HFF-Myc (cell line): ENCODE measurements around the gene SCFD2.

ENCODE experiments used
- DNase-seq: peaks from one replicate; pipeline ENCODE4 v3.0.0-alpha.2; 2011; ENCODE audit warnings: low read depth; ENCODE audit errors: extremely low read depth
- H3K4me3 ChIP-seq: replicated peaks from 2 replicates; pipeline ENCODE4 v1.5.1; 2011; ENCODE audit warnings: low read depth, mild to moderate bottlenecking, control low read depth, low read length
- TF ChIP-seq, protein P1 (sequence below): IDR thresholded peaks from 2 replicates; pipeline ENCODE4 v1.5.1; 2012; ENCODE audit warnings: mild to moderate bottlenecking, low read depth, low read length, control low read depth; ENCODE audit errors: missing control alignments

Gene SCFD2

DNA sequence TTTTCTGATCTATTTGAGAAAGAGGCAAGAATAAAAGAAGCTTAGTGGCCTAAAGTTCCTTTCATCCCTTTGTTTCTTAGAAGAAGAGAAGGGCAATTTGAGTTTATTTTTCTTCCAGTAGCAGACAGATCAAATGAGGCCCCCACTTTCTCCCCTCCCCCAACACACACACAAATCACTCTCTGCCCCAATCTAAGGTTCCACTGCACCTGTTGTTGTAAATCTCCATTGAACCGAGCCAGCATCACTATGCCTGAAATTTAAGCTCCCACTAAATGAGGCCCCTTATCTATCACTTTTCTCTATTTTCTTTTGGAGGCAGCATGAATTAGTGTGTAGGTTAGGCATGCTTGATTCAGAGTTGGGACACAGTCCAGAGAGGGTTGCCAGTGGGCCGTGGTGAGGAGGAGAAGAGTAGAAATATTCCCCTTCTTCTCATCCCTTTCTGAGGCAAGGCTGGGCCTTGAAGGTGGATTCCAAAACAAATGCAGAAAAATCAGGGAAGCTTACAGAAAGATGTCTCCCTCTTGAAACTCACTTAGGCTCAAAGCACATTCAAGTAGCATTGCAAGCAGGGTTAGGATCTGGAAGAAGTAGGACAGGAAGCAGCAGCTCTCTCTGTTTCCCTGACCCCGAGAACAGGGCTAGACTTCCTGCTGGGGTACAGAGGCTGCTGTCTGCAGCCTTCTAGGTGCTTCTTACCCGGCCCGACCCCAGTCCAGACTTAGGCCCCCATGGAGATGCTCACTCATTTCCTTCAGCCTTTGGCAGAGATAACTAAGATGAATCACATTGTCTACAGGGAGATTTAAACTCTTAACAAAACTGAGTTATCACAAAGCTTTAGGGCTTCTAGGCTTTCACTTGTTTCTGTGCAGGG is 433.0 kb downstream of the SCFD2 start:
- H3K4me3 ChIP-seq = no peak overlapping the region
- TF ChIP-seq, protein P1, sequence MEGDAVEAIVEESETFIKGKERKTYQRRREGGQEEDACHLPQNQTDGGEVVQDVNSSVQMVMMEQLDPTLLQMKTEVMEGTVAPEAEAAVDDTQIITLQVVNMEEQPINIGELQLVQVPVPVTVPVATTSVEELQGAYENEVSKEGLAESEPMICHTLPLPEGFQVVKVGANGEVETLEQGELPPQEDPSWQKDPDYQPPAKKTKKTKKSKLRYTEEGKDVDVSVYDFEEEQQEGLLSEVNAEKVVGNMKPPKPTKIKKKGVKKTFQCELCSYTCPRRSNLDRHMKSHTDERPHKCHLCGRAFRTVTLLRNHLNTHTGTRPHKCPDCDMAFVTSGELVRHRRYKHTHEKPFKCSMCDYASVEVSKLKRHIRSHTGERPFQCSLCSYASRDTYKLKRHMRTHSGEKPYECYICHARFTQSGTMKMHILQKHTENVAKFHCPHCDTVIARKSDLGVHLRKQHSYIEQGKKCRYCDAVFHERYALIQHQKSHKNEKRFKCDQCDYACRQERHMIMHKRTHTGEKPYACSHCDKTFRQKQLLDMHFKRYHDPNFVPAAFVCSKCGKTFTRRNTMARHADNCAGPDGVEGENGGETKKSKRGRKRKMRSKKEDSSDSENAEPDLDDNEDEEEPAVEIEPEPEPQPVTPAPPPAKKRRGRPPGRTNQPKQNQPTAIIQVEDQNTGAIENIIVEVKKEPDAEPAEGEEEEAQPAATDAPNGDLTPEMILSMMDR = no peak
- no peak for DNase-seq

DNA sequence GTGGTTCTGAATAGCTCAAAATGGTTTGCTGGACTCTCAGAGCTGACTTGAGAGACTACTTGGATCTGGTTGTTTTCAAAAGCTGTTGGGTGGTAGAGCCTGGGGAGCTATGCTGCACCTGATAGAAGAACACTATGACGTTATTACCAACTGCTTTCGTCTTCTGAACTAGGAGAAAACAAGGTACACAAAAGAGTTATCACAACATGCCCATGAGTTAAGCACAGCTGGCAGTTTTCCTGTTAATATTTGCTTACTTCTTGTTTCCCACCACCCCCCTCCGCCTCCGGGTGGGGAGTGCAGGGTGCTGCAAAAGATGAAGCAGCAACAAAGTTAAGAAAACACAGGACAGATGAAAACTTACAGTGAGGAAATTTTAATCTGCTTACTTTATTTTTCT is 434.6 kb downstream of the SCFD2 start:
- DNase-seq = no peak
- no peak overlapping the region for H3K4me3 ChIP-seq
- TF ChIP-seq, protein P1 = no peak

DNA sequence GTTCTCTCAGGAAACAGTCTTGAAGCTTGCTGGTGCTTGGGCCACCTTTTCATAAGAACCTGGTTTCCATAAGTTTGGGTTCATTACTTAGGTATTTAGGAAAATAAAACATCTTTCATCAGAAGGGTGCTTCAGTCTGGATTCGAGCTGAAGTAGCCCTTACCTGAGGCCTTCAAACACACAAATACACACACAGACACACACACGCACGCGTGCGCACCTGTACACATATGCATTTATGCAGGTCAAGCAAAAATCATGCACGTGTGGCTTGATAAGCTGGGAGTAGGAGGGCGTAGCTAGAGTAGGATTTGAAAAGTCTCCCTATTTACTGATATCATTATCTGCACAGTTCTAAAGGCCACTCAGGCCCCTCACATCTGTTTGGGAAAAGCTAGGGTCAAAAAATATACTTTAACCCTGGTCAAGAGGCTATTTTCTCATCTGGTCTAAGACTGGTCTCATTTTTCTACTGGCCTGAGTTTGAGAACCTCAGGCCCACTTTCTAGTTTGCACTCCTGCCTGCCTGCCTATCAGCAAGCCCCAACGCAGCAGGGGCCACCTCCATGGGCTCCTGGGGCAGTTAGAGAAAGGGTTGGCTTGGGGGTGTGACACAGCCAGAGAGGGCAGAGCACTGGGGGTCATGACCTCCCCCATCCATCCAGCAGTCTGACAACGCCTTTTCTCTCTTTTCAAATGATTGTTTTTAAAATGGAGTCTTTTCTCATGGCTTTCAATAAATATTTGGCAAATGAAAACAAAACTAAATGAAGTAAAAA is 439.5 kb downstream of the SCFD2 start:
- H3K4me3 ChIP-seq = no peak overlapping the region
- TF ChIP-seq, protein P1 = no peak
- DNase-seq = no peak

DNA sequence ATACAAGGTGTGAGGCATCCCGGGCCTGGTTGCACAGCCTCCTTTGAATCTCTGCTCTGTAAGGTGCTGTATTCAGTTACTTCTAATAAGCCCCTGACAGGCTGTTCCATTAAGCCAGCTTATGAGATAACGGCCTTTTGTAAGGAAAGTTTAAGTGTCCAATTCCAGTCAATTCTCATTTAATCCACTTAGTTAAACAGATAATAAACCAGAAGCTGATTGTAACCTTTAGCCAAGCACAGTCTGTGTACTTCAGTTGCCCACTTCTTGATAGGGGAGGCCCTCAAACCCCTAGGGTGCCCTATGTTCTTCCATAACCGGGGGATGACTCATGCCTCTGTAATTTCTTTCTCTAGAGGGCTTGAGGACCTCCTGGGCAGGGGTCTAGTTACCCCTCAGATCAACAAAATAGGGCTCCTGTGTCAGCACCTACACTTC is 440.3 kb downstream of the SCFD2 start:
- DNase-seq = no peak
- H3K4me3 ChIP-seq = no peak overlapping the region
- TF ChIP-seq, protein P1 = no peak

DNA sequence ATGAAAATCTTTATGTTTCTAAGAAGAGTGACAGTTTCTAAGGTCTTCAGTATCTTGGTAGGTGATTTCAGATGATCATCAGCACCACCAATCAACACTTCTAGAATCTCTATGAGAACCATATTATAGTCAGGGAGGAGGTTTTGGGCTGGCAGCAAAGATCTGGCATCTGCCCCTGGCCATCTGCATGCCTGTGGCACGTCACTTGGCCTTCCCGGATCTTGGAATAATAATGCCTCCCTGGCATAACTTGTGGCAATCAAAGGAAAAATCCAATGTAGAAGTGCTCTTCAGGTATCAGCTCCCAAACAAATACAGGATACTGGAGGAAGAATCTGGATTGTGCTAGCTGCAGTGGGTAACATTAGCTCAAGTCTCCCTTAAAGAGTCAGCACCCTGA is 446.4 kb downstream of the SCFD2 start:
- TF ChIP-seq, protein P1 = no peak
- no peak for DNase-seq

DNA sequence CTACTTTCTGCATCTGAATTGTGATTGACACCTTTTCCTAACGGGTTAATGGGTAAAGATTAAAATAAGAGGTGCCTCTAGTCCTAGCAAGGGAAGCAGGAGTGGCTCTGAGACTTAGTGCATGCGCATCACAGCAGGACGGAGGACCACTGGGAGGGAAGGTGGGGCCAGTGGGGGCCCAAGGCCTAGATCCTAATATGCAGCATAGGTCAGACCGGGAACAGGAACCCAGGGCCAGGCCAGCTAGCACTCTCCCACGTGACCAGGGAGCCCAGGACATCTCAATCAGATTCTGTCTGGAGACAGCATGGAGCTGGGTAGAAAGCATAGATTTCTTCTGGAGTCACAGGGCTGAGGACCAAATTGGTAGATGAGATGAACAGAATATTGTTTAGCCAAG is 448.0 kb downstream of the SCFD2 start:
- H3K4me3 ChIP-seq = no peak overlapping the region
- TF ChIP-seq, protein P1 = no peak
- no peak for DNase-seq

More for the DNA sequence above, 446.4 kb downstream of the SCFD2 start:
- H3K4me3 ChIP-seq = no peak overlapping the region
